Glutamatergic neuron (in vitro differentiated cells): ENCODE measurements around the gene NUTF2. TPM values are rescaled to one million over a fixed set of nuclear protein-coding genes. Genes with fewer than 3 reads are reported as not detected.
A peak's percentile ranks its signal among the peaks of the same experiment; 100 is the strongest.

Experiments
- DNase-seq: peaks from one replicate; pipeline ENCODE4 v3.0.0; 2022
- H3K27ac Mint-ChIP-seq: one replicate; pipeline ENCODE4 v1.8.0; 2020; ENCODE audit warnings: mild to moderate bottlenecking, mixed read lengths, inconsistent platforms; ENCODE audit not compliant: unreplicated experiment
- H3K27me3 Mint-ChIP-seq: one replicate; pipeline ENCODE4 v1.8.0; 2020; ENCODE audit warnings: mild to moderate bottlenecking, moderate library complexity, mixed read lengths, inconsistent platforms; ENCODE audit not compliant: unreplicated experiment
- H3K36me3 Mint-ChIP-seq: one replicate; pipeline ENCODE4 v1.8.0; 2020; ENCODE audit warnings: mild to moderate bottlenecking, mixed read lengths, inconsistent platforms; ENCODE audit not compliant: unreplicated experiment
- H3K4me1 Mint-ChIP-seq: one replicate; pipeline ENCODE4 v1.8.0; 2020; ENCODE audit warnings: mild to moderate bottlenecking, low read depth, mixed read lengths, inconsistent platforms; ENCODE audit not compliant: unreplicated experiment
- H3K4me3 Mint-ChIP-seq: one replicate; pipeline ENCODE4 v1.8.0; 2020; ENCODE audit warnings: mild to moderate bottlenecking, mixed read lengths, inconsistent platforms; ENCODE audit not compliant: unreplicated experiment
- H3K9me3 Mint-ChIP-seq: one replicate; pipeline ENCODE4 v1.8.0; 2020; ENCODE audit warnings: mild to moderate bottlenecking, moderate library complexity, mixed read lengths, inconsistent platforms; ENCODE audit not compliant: unreplicated experiment
- total RNA-seq: library from RNA; stranded (reverse); fragmentation: NEBNext Ultra II Directional; extraction: Animal tissue kit (Norgen Biotek cat#: 25700); gene quantifications from one replicate; pipeline ENCODE4 v1.2.1, GENCODE V29; 2021; ENCODE audit not compliant: unreplicated experiment
- TF ChIP-seq, protein P1 (sequence below): fragments of 200-600 bp; sonication (generic); IDR thresholded peaks from one replicate; pipeline ENCODE4 v1.5.0; 2021; ENCODE audit not compliant: partially characterized antibody, unreplicated experiment

NUTF2 gene
- total RNA-seq, 1 donor from 2014 or later, result 196 TPM

DNA sequence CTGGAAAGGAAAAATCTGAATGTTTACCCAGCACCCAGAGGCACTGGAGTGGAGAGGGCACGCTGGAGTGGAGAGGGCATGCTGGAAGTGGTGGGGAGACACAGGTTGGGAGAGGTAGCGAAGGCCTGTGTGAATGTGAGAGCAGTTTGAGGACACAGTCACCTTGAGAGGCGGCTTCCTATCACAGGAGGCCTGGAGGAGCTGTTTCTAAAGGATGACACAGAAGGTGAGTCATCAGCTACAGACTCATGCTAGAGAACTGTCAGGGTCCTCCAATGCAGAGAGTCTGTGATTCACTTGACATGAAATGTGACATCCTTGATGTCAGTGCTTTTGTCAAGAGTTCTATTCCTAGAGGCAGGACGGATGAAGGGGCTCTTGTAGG, 71.1 kb downstream of the NUTF2 start:
- Mint-ChIP-seq H3K27ac (peak overlapping the region; percentile 75), H3K4me1 (peaks cover 16% of the 10 kb centered on the region), H3K9me3 (peaks cover 6% of the 10 kb centered on the region), H3K36me3 (no peaks in the 10 kb centered on the region), H3K4me3 (peak overlapping the region; percentile 26), H3K27me3 (peaks cover 6% of the 10 kb centered on the region)
- TF ChIP-seq, protein P1, sequence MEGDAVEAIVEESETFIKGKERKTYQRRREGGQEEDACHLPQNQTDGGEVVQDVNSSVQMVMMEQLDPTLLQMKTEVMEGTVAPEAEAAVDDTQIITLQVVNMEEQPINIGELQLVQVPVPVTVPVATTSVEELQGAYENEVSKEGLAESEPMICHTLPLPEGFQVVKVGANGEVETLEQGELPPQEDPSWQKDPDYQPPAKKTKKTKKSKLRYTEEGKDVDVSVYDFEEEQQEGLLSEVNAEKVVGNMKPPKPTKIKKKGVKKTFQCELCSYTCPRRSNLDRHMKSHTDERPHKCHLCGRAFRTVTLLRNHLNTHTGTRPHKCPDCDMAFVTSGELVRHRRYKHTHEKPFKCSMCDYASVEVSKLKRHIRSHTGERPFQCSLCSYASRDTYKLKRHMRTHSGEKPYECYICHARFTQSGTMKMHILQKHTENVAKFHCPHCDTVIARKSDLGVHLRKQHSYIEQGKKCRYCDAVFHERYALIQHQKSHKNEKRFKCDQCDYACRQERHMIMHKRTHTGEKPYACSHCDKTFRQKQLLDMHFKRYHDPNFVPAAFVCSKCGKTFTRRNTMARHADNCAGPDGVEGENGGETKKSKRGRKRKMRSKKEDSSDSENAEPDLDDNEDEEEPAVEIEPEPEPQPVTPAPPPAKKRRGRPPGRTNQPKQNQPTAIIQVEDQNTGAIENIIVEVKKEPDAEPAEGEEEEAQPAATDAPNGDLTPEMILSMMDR, result no peak
- no peak for DNase-seq

DNA sequence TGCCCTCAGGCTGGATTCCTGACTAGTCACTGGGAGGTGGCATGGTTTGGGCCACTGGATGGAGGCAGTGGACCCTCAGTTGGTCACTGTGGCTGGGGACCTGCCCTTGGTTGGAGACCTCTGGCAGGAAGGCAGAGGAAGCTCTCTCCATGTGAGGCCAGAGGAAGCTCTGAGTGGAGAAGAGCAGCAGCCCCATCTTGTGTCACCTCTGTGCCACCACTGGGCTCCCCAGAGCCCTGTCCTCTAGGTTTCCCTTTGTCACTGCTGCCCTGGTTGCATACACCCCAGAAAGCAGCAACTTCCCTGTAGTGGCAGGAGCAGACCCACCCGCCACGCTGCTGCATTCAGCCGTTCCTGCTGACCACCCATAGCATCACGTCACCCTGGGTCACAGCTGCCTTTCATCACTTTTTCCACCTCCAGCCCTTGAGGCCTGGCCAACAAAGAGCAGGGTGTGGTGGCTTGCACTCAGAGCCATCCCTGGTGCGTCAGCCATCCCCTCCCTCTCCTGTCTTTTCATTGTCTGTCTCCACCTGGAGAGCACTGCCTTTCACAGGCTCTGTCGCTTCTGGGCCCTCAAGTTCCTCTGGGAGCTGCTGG, 73.0 kb downstream of the NUTF2 start:
- TF ChIP-seq, protein P1, result no peak
- Mint-ChIP-seq H3K4me3 (no peak overlapping the region), H3K36me3 (no peaks in the 10 kb centered on the region), H3K9me3 (peaks cover 6% of the 10 kb centered on the region), H3K4me1 (peaks cover 15% of the 10 kb centered on the region), H3K27me3 (peaks cover 4% of the 10 kb centered on the region), H3K27ac (no peak overlapping the region)
- DNase-seq, result no peak

Other genes with a start within 250 kb of the NUTF2 start
- 37.1 TPM for gene CARMIL2, start 201.8 kb upstream of the NUTF2 start, total RNA-seq
- gene ACD, start 186.7 kb upstream of the NUTF2 start, total RNA-seq, result 33.3 TPM
- 18.7 TPM for gene PARD6A, start 186.0 kb upstream of the NUTF2 start, total RNA-seq
- 19.0 TPM for gene ENKD1, start 180.2 kb upstream of the NUTF2 start, total RNA-seq
- 3.4 TPM for gene C16orf86, start 180.1 kb upstream of the NUTF2 start, total RNA-seq
- 86.7 TPM for gene GFOD2, start 127.6 kb upstream of the NUTF2 start, total RNA-seq
- 32.0 TPM for gene RANBP10, start 40.4 kb upstream of the NUTF2 start, total RNA-seq
- 3.4 TPM for gene TSNAXIP1, start 40.0 kb upstream of the NUTF2 start, total RNA-seq
- gene THAP11, start 4.6 kb upstream of the NUTF2 start, total RNA-seq, result 23.1 TPM
- gene CENPT, start 760 bp downstream of the NUTF2 start, total RNA-seq, result 153 TPM
- gene EDC4, start 26.1 kb downstream of the NUTF2 start, total RNA-seq, result 142 TPM
- 1.0 TPM for gene NRN1L, start 38.0 kb downstream of the NUTF2 start, total RNA-seq
- 27.9 TPM for gene PSKH1, start 46.3 kb downstream of the NUTF2 start, total RNA-seq
- gene CTRL, start 84.9 kb downstream of the NUTF2 start, total RNA-seq, result 2.8 TPM
- gene PSMB10, start 89.9 kb downstream of the NUTF2 start, total RNA-seq, result 11.0 TPM
- 8.7 TPM for gene LCAT, start 97.2 kb downstream of the NUTF2 start, total RNA-seq
- gene SLC12A4, start 121.7 kb downstream of the NUTF2 start, total RNA-seq, result 19.9 TPM
- gene DPEP3, start 133.6 kb downstream of the NUTF2 start, total RNA-seq, result not detected
- gene DPEP2, start 152.6 kb downstream of the NUTF2 start, total RNA-seq, result not detected
- gene DPEP2NB, start 169.0 kb downstream of the NUTF2 start, total RNA-seq, result not detected
- 6.7 TPM for gene DDX28, start 176.3 kb downstream of the NUTF2 start, total RNA-seq
- gene DUS2, start 176.4 kb downstream of the NUTF2 start, total RNA-seq, result 21.0 TPM
- gene NFATC3, start 238.4 kb downstream of the NUTF2 start, total RNA-seq, result 33.1 TPM